Mesenchymal stem cell (in vitro differentiated cells and primary cell): ENCODE results near the gene METTL9. TPM values are rescaled to one million over a fixed set of nuclear protein-coding genes. Genes with fewer than 3 reads are reported as not detected.

ENCODE experiments used
- small RNA-seq: library from polyadenylated mRNA; stranded (forward); fragments of <200 nt; extraction: miRNeasy Mini kit (QIAGEN cat#:217004); gene quantifications from one replicate; pipeline ENCODE3, GENCODE V24; 2013; ENCODE audit warnings: low read depth

METTL9 gene

Small RNA genes lying within 50 kb of the gene (small RNA-seq; reads per million reads assigned to genes)
- gene RF00478, result not detected
- not detected for gene RNU6-1005P
- gene RNU6-196P, result not detected
